Psoas muscle (tissue), 8 donors: ENCODE measurements around the gene OGG1. TPM values are rescaled to one million over a fixed set of nuclear protein-coding genes. Genes with fewer than 3 reads are reported as not detected.

ENCODE experiments used
- ATAC-seq, 4 donors: fragments of 200-7000 bp; cut with Tn5 transposase; one replicate each; pipeline ENCODE4 v1.9.1; 2020; ENCODE audit warnings: moderate library complexity in 3 of 4, mild to moderate bottlenecking in 2 of 4
- DNase-seq, 2 donors: peaks; one replicate each; pipeline ENCODE4 v3.0.0-alpha.2; 2020
- H3K27ac ChIP-seq: fragments of 200-600 bp; one replicate; pipeline ENCODE4 v1.8.0; 2022
- H3K27me3 ChIP-seq, 3 donors: fragments of 200-600 bp in 1 of 3; one replicate each; pipeline versions ENCODE4 v1.6.1 to v1.8.0; 2013 to 2022; ENCODE audit warnings: low read length in 2 of 3, mild to moderate bottlenecking in 2 of 3, moderate library complexity in 1 of 3; ENCODE audit not compliant: insufficient read depth in 3 of 3
- H3K36me3 ChIP-seq, 2 donors: fragments of 200-600 bp in 1 of 2; one replicate each; pipeline versions ENCODE4 v1.6.1 to v1.8.0; 2013 to 2022; ENCODE audit warnings: low read depth in 1 of 2, mild to moderate bottlenecking in 1 of 2, moderate library complexity in 1 of 2; ENCODE audit not compliant: insufficient read depth in 1 of 2
- H3K4me1 ChIP-seq: fragments of 200-600 bp; one replicate; pipeline ENCODE4 v1.8.0; 2022
- H3K4me3 ChIP-seq: fragments of 200-600 bp; one replicate; pipeline ENCODE4 v1.8.0; 2022; ENCODE audit warnings: mild to moderate bottlenecking
- H3K9me3 ChIP-seq: fragments of 200-600 bp; one replicate; pipeline ENCODE4 v1.8.0; 2022
- WGBS, 3 donors: extraction: QIAGEN DNeasy Blood & Tissue Kit; methylation state at CpG; one replicate each; pipeline versions ENCODE4 v1.1.6 to v1.1.7; 2013; 5-methylcytosine and 5-hydroxymethylcytosine counted together
- intact Hi-C, 2 donors: fragments of 100-400 bp; cut with DNase I; formaldehyde crosslinking; loops; one replicate each; pipeline versions ENCODE4 v1.11.0 to v1.14.2; 2022
- polyA plus RNA-seq, 3 donors: library from polyadenylated mRNA; stranded (reverse); fragments of 200-250 nt; gene quantifications; one replicate each; pipeline ENCODE4 v1.2.3, GENCODE V29; 2013
- total RNA-seq, 4 donors: library from RNA; stranded (reverse); fragmentation: NEBNext Ultra II Directional in 2 of 4; extraction: Animal tissue kit (Norgen Biotek cat#: 25700) in 2 of 4; gene quantifications; one replicate each; pipeline versions ENCODE4 v1.2.1 to v1.2.4, GENCODE V29; 2021 to 2023
- TF ChIP-seq, protein P1 (sequence below): fragments of 200-600 bp; IDR thresholded peaks from one replicate; pipeline ENCODE4 v1.8.0; 2022; ENCODE audit warnings: antibody characterized with exemption
- donor health status: healthy with polysubstance abuse.
- donor health status: DM: no; HTN: no; CAD: no; lungs with moderate emphysema.
- donor health status: Bipolar disorder and iron deficiency.
- donor health status: healthy.
- donor health status: DM: yes; HTN: yes; CAD: no.
- donor health status: DM: no; HTN: no; CAD: no.
- donor health status: DM: no; HTN: no; CAD: no.
- donor health status: DM: yes; HTN: yes; CAD: no.

The OGG1 gene
- total and polyA plus RNA-seq, 7 donors, result 6.3 to 19.7 (median 8.9) TPM

DNA sequence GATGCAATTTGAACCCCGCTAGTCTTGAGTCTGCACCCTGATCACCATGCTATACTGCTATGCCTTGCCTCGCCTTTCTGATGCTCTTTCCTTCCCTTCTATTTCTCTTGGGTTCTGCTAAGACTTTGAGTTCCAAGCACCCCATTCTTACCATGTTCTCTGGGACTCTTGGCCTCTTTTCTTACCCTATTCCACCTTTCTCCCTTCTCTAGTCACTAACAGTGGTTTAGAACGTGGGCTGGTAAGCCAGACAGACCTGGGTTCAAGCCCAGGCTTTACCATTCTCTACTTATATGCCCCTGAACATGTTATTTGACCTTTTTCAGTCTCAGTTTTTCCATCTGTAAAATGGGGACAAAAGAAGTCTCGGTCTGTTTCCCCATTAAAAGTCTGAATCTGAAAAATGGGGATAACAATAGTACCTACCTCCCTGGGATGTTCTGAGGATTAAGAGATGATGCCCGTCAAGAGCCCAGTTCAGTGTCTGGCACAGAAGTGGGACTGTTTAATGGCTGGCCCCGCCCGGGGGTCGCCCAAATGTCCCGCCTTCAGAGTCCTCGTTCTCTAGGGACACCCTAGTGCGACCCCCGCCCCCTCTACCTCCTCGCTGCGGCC, 42.1 kb downstream of the OGG1 start:
- Histone ChIP-seq H3K27me3 (no peaks in the 10 kb centered on the region), H3K27ac (peak overlapping the region; percentile 95), H3K9me3 (no peaks in the 10 kb centered on the region), H3K4me3 (peak overlapping the region; percentile 87), H3K4me1 (peaks cover 24% of the 10 kb centered on the region), H3K36me3 (peaks cover 5 to 59% of the 10 kb centered on the region in 2 donors)
- intact Hi-C loops, result no loop called here
- WGBS, 3 donors, result 14 to 16% (median 16%) methylated on average over 14 of the region's 14 CpGs
- TF ChIP-seq, protein P1, sequence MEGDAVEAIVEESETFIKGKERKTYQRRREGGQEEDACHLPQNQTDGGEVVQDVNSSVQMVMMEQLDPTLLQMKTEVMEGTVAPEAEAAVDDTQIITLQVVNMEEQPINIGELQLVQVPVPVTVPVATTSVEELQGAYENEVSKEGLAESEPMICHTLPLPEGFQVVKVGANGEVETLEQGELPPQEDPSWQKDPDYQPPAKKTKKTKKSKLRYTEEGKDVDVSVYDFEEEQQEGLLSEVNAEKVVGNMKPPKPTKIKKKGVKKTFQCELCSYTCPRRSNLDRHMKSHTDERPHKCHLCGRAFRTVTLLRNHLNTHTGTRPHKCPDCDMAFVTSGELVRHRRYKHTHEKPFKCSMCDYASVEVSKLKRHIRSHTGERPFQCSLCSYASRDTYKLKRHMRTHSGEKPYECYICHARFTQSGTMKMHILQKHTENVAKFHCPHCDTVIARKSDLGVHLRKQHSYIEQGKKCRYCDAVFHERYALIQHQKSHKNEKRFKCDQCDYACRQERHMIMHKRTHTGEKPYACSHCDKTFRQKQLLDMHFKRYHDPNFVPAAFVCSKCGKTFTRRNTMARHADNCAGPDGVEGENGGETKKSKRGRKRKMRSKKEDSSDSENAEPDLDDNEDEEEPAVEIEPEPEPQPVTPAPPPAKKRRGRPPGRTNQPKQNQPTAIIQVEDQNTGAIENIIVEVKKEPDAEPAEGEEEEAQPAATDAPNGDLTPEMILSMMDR, result no peak
- no peak for ATAC-seq
- DNase-seq, result no peak

DNA sequence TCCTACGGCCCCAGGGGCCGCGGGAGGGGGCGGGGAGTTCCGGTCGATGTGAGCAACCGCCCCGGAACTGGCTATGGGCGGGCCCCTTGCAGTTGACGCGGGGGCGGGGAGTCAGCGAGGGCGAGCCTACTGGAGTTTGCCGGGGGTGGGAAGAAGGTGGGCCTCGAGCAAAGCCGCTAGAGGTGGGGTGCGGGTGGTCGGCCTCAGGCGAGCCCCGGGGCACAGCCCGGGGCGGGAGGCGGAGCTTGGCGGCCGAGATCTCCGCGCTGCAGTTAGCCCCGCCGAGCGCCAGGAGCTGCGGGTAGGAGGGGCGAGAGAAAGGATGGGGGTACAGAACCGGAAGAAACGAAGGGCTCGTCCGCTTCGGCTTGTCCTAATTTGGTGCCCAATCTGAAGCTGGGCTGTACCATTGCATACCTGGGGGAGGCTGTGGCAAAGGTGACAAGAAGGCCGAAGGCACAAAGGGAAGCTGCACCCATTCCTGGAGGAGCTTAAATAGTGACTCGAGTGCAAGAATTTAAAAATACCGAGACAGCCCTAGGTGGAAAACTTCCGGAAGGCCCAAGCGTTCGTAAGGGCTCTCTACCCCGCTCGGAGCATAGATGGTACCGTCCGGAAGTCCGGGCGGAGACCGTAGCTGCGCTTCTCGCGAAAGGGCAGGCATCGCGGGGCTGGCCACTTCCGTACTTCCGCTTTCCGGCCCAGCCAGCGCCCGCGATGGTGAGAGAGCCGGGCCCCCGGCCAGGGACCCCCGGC, 42.8 kb downstream of the OGG1 start, which contains the start of the genes ARPC4 and TADA3:
Gene ARPC4, plus strand, starts transcription at position 678 of the 756 bp plus-strand sequence. Its CDS starts 40 bp downstream, at position 718.
Gene TADA3, minus strand, starts transcription at position 69 of the 756 bp plus-strand sequence. CDS start 1,007 bp downstream, outside the sequence.
- Histone ChIP-seq H3K27me3 (no peaks in the 10 kb centered on the region), H3K27ac (peak within 1 kb of the TSS; percentile 95), H3K4me1 (peaks cover 24% of the 10 kb centered on the region), H3K9me3 (no peaks in the 10 kb centered on the region), H3K4me3 (peak within 1 kb of the TSS; percentile 87), H3K36me3 (peaks cover 5 to 59% of the 10 kb centered on the region in 2 donors)
- WGBS, 3 donors, result 1% methylated on average over 61 to 65 of the region's 65 CpGs
- TF ChIP-seq, protein P1, result no peak
- DNase-seq (peak; percentile 94 to 96), ATAC-seq (peak; percentile 93 to 94 (median 94))
- intact Hi-C loops, result no loop called here

DNA sequence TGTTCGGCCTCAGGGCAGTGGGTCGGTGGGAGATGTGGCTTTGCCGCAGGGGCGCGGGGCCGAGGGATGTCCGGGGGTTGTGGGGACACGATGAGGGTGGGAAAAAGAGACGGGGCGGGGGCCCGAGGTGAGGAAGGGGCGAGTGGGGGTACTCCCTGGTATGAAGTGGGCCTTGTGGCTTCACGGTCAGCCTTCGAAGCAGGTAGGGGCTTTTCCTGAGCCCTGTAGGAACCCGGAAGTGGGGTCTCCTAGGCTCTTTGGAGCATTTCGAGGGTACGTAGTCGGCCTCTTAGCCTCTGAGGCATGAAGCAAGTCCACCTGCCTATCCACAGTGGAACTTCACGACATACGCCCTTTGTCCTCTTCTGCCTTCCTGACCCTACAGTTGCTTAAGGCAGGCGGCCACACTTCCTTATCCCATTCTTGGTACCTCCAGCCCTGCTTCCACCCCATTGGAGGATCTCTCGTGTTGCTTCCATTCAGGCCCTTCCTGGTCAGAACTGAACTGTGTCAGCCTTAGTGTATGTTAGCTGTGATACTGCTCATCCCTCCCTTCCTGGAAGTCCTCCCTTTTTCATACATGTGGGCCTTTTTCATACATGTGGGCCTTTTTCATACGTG, 43.5 kb downstream of the OGG1 start:
- H3K4me1 ChIP-seq, result peaks cover 24% of the 10 kb centered on the region
- TF ChIP-seq, protein P1, result no peak
- H3K27ac ChIP-seq, result peak overlapping the region; percentile 95
- ATAC-seq (peak; percentile 13 to 46 (median 14)), DNase-seq (peak in 1 of 2 donors; percentile 63)
- peaks cover 5 to 60% of the 10 kb centered on the region in 2 donors for H3K36me3 ChIP-seq
- no peaks in the 10 kb centered on the region for H3K27me3 ChIP-seq
- no peaks in the 10 kb centered on the region for H3K9me3 ChIP-seq
- intact Hi-C loops, result no loop called here
- 1% methylated on average over 20 to 23 of the region's 23 CpGs for WGBS, 3 donors
- H3K4me3 ChIP-seq, result peak overlapping the region; percentile 87

DNA sequence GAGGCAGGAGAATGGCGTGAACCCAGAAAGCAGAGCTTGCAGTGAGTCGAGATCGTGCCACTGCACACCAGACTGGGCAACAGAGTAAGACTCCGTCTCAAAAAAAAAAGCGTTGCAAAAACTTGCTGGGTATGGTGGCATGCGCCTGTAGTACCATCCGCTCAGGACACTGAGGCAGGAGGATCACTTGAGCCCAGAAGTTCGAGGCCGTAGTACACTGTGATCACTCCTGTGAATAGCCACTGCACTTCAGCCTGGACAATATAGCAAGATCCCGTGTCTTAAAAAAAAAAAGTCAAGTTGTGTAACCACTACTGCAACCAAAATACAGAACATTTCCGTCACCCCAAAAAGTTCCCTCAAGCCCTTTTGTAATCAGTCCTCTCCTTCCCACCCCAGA, 44.6 kb downstream of the OGG1 start:
- Histone ChIP-seq H3K4me3 (peak overlapping the region; percentile 87), H3K36me3 (peaks cover 3 to 60% of the 10 kb centered on the region in 2 donors), H3K4me1 (peaks cover 24% of the 10 kb centered on the region), H3K27ac (peak overlapping the region; percentile 95), H3K9me3 (no peaks in the 10 kb centered on the region), H3K27me3 (no peaks in the 10 kb centered on the region)
- 94 to 96% (median 95%) methylated on average over 11 of the region's 11 CpGs for WGBS, 3 donors
- ATAC-seq (no peak), DNase-seq (no peak)
- intact Hi-C loops, result no loop called here
- TF ChIP-seq, protein P1, result no peak
